ENCODE results near the gene FAM53C.
A peak's percentile ranks its signal among the peaks of the same experiment; 100 is the strongest.

DNA sequence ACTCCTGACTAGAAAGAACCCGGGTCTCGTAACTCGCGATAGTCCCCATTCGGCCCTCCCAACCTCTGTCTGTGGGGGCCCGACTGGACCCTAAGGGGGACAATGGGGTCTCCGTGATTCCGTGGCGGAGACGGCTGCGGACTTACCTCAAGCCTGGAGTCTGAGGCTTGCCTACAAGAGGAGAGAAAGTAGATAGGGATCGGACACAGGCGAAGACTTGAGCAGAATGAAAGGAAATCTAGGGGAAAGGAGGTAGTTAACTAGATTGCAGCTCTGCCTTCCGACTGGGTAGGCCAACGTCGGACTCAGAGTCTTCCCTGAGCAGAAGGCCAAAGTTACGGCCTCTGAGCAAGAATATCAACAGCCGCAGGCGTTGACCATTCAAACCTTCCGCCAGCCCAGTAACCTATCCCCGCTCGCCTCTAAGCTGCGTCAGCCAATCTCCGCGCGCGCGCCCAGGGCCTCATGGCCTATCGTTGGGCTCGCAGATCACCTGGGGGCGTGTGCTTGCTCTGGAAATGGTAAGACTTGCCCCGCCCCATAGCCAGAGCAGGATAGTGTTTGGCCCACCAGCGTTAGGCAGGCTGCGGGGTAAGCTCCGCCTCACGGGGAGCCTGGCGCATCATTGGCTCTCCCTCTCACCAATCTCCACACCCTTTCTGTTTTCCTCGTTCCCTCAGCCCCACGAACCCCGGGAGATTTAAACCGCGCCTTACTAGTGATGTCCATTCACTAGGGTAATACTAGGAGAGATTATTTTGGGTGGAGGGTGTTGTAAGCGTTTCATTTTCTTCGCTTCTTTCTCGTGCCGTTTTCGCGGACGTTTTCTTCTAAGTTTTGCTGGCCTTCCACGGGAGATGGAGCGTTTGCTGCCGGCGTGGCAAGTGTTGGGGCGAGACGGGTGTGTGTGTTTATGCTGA is 6.4 kb upstream of the FAM53C start, which contains the start of gene CDC25C:
- TF ChIP-seq, protein P1, sequence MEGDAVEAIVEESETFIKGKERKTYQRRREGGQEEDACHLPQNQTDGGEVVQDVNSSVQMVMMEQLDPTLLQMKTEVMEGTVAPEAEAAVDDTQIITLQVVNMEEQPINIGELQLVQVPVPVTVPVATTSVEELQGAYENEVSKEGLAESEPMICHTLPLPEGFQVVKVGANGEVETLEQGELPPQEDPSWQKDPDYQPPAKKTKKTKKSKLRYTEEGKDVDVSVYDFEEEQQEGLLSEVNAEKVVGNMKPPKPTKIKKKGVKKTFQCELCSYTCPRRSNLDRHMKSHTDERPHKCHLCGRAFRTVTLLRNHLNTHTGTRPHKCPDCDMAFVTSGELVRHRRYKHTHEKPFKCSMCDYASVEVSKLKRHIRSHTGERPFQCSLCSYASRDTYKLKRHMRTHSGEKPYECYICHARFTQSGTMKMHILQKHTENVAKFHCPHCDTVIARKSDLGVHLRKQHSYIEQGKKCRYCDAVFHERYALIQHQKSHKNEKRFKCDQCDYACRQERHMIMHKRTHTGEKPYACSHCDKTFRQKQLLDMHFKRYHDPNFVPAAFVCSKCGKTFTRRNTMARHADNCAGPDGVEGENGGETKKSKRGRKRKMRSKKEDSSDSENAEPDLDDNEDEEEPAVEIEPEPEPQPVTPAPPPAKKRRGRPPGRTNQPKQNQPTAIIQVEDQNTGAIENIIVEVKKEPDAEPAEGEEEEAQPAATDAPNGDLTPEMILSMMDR (IDR thresholded peaks at IDR 0.05), result no peak
- TF ChIP-seq POLR2A (IDR thresholded peaks at IDR 0.05) (peak; percentile 21), POLR2AphosphoS5 (IDR thresholded peaks at IDR 0.05) (no peak)

Data from transverse colon (tissue), 4 donors.